GM04504 (cell line): ENCODE results near the gene TRAPPC10.
"Not testable (repeated sequence)": the region's sequence is repeated elsewhere in the genome, so short reads cannot be mapped to it uniquely, and the experiment has no call there.

ENCODE experiments used
- DNase-seq: peaks from one replicate; pipeline ENCODE4 v3.0.0-alpha.2; 2012; ENCODE audit warnings: low read depth

TRAPPC10 gene

GRCh38 chr21:44089001-44089911 lies 77.1 kb downstream of the TRAPPC10 start:
- no peak for DNase-seq

DNA sequence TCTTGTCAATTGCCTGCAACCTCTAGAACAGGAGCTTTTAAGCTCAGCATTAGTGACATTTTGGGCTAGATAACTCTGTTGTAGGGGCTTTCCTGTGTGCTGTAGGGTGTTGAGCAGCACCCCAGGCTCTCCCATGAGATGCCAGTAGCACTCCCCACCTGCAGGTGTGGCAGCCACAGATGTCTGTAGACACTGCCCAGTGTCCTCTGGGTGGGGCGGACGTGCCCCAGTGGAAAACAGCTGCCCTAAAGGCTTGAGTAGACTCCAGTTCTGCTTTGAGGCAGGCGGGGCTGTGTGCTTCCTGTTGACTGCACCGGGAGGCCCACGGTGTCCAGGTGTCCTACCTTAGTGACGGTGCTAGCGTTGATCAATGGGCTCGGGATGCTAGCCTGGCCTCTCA lies 78.2 kb downstream of the TRAPPC10 start:
- no peak for DNase-seq

DNA sequence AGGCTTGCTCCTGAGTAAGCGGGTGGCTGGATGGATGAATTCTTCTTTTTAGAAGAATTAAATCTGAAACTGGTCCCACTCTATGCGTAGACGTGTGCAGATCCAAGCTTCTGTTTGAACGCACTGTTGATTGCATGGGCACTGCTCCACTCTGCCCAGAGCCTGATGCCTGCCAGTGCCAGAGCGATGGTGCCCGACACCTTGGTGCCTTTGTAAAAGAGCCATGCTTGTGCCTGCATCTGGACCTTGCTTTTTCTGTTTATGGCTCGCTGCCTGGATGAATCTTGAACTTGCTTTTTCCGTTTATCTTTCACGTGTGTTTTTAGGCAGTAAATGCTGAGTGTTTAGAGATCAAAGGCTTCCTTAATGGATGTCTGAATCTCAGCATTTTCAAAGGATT lies 80.1 kb downstream of the TRAPPC10 start:
- no peak for DNase-seq

DNA sequence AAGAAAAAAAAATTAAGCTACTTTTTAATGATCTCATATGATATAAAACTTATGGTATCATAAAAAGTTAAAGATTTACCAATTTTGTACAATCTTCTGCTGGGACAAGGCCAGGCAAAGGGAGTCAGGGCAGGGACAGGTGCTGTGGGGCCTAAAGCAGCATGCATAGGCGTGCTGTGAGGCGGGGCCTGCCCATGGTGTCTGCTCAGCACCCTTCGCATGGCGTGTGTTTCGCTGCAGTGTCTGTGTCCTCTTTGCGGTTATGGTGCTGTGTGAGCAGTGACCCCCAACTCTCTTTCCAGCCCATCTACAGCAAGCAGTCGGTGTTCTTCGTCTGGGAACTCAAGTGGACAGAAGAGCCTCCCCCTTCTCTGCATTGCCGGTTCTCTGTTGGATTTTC lies 81.7 kb downstream of the TRAPPC10 start:
- no peak for DNase-seq

- no peak for DNase-seq
Observed at GRCh38 chr21:44094832-44095231, 82.7 kb downstream of the TRAPPC10 start.

DNA sequence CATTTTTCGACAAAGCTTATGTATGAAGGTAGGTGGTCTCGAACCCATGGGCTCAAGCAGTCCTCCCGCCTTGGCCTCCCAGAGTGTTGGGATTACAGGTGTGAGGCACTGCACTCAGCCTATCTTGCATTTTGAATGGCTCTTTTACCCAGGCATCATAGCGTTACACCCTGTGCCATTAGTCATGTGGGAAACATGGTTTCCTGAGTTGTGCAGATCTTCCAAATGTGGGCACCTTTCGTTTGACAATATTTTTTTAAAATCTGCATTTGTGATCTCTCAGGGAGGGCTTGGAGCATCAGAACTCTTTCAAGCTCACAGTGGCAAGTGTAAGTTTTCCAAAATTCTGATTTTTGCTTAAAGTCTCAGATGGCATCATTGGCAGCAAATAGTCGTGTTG lies 86.4 kb downstream of the TRAPPC10 start:
- not testable (repeated sequence) for DNase-seq

- not testable (repeated sequence) for DNase-seq
Observed at GRCh38 chr21:44098964-44099363, 86.9 kb downstream of the TRAPPC10 start.

GRCh38 chr21:44107026-44107501 lies 95.0 kb downstream of the TRAPPC10 start, which contains the start of gene PWP2:
PWP2 (plus strand) TSS chr21:44107399; CDS start chr21:44107417, 18 bp downstream.
- DNase-seq = not testable (repeated sequence)

GRCh38 chr21:44107589-44107988 lies 95.5 kb downstream of the TRAPPC10 start:
- not testable (repeated sequence) for DNase-seq

DNA sequence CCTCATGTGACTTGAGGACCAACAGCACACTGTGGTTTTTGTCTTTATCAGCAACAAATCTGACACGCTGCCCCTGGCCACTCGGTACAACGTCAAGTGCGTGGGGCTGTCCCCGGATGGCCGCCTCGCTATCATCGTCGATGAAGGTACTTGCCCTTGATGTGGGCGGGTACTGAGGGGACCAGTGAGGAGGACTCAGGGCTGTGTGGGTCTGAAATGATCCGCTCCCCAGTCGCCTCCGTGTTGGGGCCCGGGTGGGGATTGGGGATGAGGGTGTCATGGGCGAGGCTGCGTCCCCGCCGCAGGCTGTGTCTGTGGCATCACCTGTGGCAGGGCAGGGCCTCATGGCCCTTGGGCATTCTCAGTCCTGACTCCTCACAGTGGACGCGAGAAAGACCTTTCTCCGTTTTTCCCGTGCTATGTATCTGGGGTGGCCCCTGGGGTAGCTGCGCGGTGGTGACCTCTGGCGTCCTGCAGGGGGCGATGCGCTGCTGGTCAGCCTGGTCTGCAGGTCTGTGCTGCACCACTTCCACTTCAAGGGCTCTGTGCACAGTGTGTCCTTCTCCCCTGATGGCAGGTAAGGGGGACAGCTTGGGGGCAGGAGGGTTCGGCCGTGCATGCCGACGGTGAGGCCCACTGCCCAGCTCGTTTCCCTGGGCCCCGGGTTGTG lies 101.7 kb downstream of the TRAPPC10 start:
- DNase-seq = not testable (repeated sequence)

DNA sequence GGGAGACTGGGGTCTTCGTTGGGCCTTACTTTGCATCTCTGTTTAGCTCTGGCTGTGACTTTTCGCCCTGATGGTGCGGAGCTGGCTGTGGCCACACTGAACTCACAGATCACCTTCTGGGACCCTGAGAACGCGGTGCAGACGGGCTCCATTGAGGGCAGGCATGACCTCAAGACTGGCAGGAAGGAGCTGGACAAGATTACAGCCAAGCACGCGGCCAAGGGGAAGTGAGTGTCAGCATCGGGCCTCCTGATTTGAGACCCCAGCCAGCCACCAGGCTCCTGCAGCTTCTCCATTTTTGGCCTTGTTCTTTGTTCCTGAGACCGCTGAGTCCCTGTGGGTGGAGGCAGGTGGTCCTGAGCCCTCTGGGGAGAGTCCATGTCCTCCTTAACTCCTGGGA lies 110.0 kb downstream of the TRAPPC10 start:
- not testable (repeated sequence) for DNase-seq

DNA sequence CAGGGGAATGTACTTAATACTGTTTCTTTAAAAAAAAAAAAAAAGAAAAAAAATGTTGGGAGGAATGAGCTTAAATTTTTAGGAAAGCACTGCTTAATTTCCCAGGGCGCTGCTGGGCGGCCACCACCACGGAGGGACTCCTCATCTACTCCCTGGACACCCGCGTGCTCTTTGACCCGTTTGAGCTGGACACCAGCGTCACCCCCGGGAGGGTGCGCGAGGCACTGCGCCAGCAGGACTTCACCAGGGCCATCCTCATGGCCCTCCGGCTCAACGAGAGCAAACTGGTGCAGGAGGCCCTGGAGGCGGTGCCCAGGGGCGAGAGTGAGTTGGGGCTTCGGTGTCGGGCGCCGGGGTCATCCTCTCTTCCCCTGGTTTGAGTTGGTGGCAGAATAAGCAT lies 115.7 kb downstream of the TRAPPC10 start:
- DNase-seq = not testable (repeated sequence)

DNA sequence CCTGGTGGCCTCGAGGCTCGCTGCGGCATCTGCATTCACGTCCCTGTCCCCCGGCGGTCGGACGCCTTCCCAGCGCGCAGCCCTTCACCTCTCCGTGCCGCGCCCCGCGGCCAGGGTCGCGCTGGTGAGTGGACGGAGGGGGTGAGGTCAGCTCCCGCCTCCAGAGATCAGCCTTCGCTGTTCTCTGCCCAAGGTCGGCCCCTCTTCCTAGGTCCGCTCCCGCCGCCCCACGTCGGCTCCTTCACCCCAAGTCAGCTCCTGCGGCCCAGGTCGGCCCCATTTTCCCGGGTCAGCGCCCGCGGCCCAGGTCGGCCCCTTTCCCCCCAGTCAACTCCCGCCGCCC lies 121.6 kb downstream of the TRAPPC10 start:
- DNase-seq = not testable (repeated sequence)

DNA sequence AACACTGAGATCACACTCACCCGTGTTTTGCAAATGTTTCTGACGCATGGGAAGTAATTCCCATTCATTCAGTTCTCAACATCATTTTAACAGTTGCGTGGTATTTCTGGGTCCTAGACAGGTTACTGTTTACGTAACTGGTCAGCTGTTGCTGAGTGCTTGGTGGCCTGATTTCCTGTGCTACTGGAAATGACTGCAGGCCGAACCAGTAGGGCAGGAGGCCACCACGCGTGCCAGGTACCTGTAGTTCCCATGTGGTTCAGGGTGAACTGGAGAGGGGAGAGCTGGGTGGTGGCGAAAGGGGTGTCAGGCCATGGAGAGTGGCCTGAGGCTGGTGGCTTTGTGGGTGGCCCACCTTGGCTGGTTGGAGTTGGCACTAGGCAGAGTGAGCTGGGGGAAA lies 122.6 kb downstream of the TRAPPC10 start:
- DNase-seq = not testable (repeated sequence)

GRCh38 chr21:44138039-44138438 lies 125.9 kb downstream of the TRAPPC10 start:
- DNase-seq = not testable (repeated sequence)

DNA sequence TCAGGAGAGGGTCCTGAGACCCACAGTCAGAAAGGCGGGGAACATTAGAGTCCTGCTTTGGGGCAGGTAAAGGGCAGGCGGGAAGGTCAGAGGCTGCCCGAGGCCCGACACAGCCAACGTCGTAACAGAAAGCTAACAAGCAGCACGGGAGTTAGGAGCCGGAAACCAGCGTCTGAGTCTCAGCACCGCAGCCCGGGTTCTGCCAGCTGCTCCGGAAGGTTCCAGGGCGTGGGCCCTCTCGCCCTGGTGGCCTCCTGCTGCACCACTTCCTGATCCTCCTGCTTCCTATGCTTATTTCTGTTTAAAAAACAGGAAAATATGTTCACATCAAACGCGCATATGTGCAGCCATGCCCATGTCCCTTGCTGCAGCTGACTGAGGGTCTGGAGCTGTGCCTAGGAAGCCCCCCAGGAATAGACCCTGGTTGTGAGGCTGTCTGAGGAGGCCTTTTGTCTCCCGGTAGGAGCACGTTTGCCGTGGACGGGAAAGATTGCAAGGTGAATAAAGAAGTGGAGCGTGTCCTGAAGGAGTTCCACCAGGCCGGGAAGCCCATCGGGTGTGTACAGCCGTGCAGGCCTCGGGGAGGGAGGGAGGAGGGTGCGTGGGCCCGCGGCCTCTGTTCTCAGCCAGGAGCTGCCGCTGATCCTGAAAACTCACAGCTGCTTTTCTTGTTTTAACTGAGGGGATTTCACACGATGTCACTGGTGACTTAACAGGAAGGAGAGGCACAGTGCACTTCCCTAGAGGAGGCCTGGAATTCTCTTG lies 127.9 kb downstream of the TRAPPC10 start:
- not testable (repeated sequence) for DNase-seq

DNA sequence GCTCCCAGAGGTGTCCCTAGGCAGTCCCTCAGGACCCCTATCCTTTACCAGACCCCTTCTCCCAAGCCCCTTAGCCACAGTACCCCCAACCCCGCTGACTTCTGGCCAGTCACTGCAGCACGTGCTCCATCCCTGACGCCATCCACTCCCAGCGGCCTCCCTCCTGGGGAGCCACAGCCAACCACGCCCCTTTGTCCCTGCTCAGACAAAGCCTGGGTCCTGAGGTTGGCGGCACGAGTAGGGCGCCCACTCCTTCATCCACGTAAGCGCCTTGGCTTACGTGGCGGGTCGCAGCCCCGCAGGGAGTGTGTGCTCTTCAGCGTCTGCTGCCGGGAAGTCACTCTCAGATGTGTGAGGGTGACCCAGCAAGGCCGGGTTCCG lies 128.4 kb downstream of the TRAPPC10 start:
- DNase-seq = not testable (repeated sequence)

DNA sequence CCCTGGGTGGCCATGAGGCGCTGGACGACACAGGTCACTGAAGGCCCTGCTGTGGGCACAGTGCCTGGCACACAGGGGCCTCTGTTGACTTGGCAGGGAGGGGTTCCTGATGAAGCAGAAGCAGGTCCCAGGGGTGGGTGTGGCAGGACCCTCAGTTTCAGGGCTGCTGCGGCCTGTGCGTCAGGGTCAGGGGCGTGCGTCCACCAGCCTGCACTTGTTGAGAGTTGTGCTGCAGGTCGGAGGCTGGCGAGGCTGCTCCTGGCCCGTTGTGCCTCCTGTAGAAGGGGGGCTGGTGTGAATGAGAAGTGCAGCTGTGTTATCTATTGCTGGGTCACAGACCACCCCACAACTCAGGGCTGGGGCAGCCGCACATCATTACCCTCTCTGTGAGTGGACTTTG lies 130.4 kb downstream of the TRAPPC10 start:
- DNase-seq = not testable (repeated sequence)

GRCh38 chr21:44143380-44143779 lies 131.3 kb downstream of the TRAPPC10 start:
- not testable (repeated sequence) for DNase-seq

DNA sequence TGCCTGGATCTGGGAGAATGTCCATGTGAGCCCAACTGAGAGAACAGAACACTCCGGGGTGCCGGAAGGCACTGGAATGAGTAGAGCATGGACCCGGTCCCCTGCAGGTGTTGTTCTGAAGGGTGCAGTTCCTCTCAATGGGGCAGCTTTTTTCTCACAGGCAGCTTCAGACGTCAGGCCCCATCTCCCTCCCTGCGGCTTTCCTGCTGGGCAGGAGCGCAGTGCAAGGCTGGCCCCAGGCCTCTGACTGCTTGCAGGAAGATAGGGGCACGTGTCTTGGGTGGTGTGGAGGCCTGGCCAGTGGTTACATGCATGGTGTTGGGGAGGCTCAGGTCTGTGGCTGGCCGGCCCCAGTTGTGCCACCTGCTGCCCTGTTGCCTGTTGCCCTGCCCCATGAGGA lies 131.9 kb downstream of the TRAPPC10 start:
- DNase-seq = not testable (repeated sequence)

DNA sequence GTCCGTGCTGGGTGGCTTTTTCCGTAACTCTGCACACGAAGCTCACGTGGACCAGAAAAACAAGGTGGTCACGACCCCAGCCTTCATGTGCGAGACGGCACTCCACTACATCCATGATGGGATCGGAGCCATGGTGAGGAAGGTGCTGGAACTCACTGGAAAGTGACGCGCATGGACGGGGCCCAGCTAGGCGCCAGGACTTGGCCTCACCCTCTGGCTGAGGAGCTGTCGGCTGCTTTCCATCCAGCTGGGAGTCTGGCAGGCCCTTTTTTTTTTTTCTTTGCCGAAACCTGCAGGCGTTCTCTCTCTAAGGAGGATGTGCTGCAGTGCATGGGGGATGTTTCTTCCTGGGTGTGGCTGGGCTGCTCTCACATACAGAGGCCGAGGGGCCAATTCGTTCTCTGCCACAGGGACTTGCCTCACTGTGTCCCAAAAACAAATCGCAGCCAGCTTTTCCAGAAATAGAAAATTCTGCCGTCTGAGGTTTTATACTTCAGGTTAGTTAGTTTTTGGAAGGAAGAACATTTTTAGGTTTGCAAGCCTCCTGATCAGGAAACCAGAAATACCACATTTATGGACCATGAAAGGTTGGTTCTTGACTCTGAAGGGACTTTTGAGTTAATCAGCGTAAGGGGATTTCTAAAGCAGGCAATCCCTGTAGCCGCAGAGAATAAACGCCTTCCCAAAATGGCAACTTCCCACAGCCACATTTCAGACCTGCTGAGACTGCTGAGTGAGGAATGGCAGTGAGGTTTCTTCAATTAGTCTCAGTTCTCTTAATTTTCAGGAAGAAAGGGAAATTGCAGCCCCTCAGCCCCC lies 132.9 kb downstream of the TRAPPC10 start:
- not testable (repeated sequence) for DNase-seq
